Heart left ventricle (tissue), 13 donors: ENCODE measurements around the gene TAF4B.
"Not testable (repeated sequence)": the region's sequence is repeated elsewhere in the genome, so short reads cannot be mapped to it uniquely, and the experiment has no call there.

Source experiments
- CTCF ChIP-seq, 12 donors: fragments of 200-600 bp; sonication (generic) in 4 of 12; IDR thresholded peaks; one replicate each; pipeline versions ENCODE4 v1.5.0 to v1.8.0; 2018 to 2022; ENCODE audit warnings: antibody characterized with exemption in 12 of 12, mild to moderate bottlenecking in 5 of 12
- POLR2A ChIP-seq, 2 donors: fragments of 450-650 bp; IDR thresholded peaks; one replicate each; pipeline ENCODE4 v1.6.1; 2017; ENCODE audit warnings: antibody characterized with exemption in 2 of 2, mild to moderate bottlenecking in 2 of 2, moderate library complexity in 2 of 2
- donor health status: ischemic (EF 13 %, LVEDD 7.1; RV severe dilation, severe dysfunction).
- donor health status: DM: no; HTN: yes; CAD: no.
- donor health status: DM: no; HTN: no; CAD: no.
- donor health status: ischemic (EF 25% LVEDD 6.9; RV normal size, moderate dysfunction).
- donor health status: ischemic (EF 25% LVEDD 5.7; RV mildly dilated, moderate dysfunction).
- donor health status: ischemic (EF 35%, LVEDD 5.7; RV mildly dilated, moderate dysfunction).
- donor health status: nonischemic (EF 11% LVEDD 7.7; RV severe dilation, severe dysfunction).
- donor health status: DM: yes; HTN: yes; CAD: no.
- donor health status: PGD.
- donor health status: ischemic (EF 29% LVEDD 5.4; RV normal size, mild dysfunction).
- donor health status: nonischemic (EF 23%, LVEDD 6.1; RV moderate dilation, normal function).

GRCh38 chr18:26437634-26438033 lies 211.4 kb downstream of the TAF4B start:
- not testable (repeated sequence) for TF ChIP-seq CTCF, POLR2A (IDR thresholded peaks at IDR 0.05)
